Stimulated activated CD4-positive, alpha-beta T cell treated with anti-CD3 and anti-CD28 coated beads, Interleukin-15, amount 100 ng/mL, for 1 hour (primary cell): Measurements from ENCODE around the gene NXT1.

ENCODE experiments used
- DNase-seq, 2 donors: peaks; one replicate each; pipeline ENCODE4 v3.0.0-alpha.2; 2020; ENCODE audit warnings: low read depth in 1 of 2, low spot score in 1 of 2

Gene NXT1

GRCh38 chr20:23386304-23387117, 35.9 kb downstream of the NXT1 start:
- no peak for DNase-seq

DNA sequence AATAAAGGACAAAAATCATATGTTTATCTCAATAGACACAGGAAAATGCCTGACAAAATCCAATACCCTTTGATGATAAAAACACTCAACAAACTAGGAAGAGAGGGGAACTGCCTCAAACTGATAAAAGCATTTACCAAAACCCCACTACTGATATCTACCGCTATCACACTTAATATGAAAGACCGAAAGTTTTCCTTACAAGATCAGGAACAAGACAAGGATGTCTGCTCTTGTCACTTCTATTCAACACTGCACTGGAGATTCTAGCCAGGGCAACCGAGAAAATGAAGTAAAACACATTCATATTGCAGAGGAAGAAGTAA, 36.5 kb downstream of the NXT1 start:
- no peak for DNase-seq

GRCh38 chr20:23390091-23390774, 39.6 kb downstream of the NXT1 start:
- DNase-seq, result no peak

DNA sequence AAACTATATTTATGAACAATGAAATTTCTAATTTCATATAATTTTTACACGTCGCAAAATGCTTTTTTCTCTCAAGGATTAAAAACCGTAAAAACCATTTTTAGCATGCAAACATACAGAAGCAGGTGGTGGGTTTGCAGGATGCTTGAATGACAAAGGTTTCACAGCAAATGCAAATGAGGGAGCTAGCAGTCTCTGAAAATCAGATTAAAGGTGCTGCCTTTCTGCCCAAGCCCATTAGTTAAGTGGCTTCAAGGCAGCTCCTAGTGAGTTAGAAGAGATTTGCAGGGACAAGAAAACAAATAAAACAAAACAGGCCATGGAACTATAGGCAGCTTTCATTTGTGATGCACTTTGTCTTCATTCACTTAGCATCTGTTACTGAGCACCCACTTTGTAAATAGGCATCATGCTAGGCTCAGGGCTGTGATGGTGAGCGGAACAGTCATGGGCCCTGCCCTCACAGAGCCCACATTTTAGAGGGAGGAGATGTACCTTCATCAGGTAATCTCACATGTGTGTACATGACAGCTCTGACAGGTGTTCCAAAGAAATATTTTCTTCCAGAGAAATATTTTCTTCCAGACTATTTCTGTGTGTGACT, 41.2 kb downstream of the NXT1 start:
- DNase-seq, result no peak

DNA sequence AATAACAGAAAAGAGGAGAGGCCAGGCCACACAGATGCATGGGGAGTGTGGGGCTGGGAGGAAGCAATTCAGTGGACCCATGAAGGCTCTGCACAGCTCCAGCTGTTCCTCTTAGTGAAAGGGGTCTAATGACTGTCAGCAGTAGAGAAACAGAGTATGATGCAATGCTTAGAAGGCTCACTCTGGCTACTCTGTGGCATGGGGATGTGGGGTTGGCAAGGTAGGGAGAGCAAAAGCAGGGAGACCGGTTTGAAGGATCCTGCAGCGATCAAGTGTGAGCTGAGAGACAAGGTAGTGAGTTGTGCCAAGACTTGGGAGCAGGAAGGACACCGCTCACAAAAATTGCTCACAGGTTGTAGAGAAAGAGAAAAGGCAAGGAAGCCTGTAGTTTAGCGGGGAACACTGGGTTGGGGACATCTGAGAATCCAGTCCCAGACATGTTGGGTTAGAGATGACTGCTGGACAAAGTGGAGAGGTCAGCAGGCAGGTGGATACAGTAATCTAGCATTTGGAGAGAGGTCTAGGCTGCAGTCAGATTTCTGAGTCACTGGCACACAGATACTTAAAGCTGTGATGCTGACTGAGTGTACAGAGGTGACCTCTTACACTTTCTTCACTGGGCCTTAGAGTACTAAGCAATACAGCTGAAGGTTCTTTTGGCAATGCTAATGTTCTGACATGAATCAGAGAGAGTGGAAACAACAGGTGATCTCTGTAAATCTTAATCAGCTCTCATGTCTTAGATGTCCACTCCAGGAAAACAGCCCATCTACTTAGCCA, 43.6 kb downstream of the NXT1 start:
- no peak for DNase-seq

DNA sequence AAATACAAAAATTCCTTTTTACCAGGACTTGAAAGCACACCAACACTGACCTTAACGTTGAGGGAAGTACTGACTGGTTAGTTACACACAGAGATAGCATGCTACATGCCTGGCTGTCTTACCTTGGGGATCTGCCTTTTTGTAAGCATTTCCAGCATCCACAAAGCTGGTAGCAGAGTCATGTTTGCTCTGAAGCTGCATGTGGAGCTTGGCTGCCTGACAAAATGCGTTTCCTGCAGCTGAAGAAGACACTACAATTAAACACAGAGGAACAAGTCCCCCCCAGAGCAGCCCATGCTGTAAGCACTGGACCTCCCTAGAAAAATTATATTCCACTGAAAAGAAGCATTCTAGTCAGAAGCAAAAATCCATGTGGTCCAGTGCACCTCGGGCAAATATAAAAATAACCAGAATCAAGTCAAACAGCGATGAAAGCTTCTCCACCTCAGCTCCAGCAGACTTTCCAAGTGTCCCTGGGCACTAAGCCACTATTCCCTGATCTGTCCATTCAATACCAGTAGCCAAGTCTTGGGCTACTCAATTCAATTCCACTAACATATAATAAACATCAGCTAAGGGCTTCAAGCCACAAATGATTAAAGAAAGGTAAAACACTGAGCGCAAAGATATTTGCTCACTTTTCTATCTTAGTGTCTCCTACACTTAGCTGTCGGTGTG, 46.5 kb downstream of the NXT1 start:
- DNase-seq, result no peak

- DNase-seq, result no peak
These were observed 47.4 kb downstream of the NXT1 start for GRCh38 chr20:23397961-23398360.

- DNase-seq, result no peak
These were observed 49.1 kb downstream of the NXT1 start for GRCh38 chr20:23399568-23400241.

GRCh38 chr20:23401051-23401450, 50.5 kb downstream of the NXT1 start:
- DNase-seq, result no peak

DNA sequence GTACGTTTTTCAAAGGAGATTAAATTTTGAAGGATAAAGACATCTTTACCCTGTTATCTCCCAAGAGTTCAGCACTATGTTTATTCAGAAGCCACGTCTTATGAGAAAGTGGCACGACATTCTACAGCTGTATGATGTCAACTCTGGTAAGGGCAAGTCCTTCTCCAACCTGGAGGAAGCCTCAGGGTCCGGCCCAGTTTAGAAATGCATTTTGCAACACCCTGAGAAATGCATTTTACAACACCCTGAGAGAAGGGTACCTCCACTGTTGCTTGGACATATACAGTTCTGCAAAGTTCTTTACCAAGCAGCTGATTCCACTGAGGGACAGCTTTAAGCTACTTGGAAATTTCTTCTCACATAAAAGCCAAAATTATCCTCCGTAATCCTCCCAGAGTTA, 53.2 kb downstream of the NXT1 start:
- DNase-seq, result no peak

DNA sequence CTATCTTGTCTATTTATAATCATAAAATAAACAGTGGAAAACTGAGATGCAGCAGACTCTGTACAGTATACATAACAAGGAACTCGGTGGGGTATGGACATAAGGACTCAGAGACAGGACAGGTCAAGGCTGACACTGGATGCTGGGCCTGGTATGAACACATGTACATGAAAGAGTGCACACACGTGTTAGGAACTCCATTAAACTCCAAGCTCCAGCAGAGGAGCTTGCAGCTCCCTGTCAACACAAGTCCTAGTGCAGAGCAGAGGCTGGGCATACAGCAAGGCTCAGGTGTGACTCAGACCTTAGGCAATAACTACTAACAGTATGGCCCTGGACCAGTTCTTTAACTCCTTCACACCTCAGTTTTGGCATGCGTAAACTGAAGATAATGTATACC, 53.6 kb downstream of the NXT1 start:
- DNase-seq, result no peak
